Measurements from ENCODE around the gene FRMD8. TPM values are rescaled to one million over a fixed set of nuclear protein-coding genes. Genes with fewer than 3 reads are reported as not detected.

FRMD8 gene
- total and polyA plus RNA-seq, 2 of the 8 experiments (the other 6 are each of a cell fraction or from before 2014, with no cell fraction given) = 15.0 to 19.2 TPM

- no peak for TF ChIP-seq TBP (IDR thresholded peaks at IDR 0.05; ENCODE audit: low read depth, low read length)
- no peak for TF ChIP-seq GABPA (IDR thresholded peaks at IDR 0.05; ENCODE audit: borderline replicate concordance, insufficient read depth, low read length)
- TF ChIP-seq SRF (IDR thresholded peaks at IDR 0.05; ENCODE audit: low read depth, low read length) = no peak
- no peak for TF ChIP-seq YY1 (IDR thresholded peaks at IDR 0.05; ENCODE audit: low read depth, low read length)
- TF ChIP-seq, protein P1, sequence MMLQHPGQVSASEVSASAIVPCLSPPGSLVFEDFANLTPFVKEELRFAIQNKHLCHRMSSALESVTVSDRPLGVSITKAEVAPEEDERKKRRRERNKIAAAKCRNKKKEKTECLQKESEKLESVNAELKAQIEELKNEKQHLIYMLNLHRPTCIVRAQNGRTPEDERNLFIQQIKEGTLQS (IDR thresholded peaks at IDR 0.05; ENCODE audit: insufficient read depth, low read depth, low read length) = no peak
Measured at GRCh38 chr11:65452806-65453490, 66.5 kb downstream of the FRMD8 start (continued).

All from H1 (cell line).